AG04450 (cell line): Measurements from ENCODE around the gene SFMBT2. TPM values are rescaled to one million over a fixed set of nuclear protein-coding genes. Genes with fewer than 3 reads are reported as not detected.

ENCODE experiments used
- CTCF ChIA-PET: fragments of 300-600, 350-600 bp; formaldehyde crosslinking; extraction: SDS; loops from one replicate; lab custom pipeline; 2022; ENCODE audit warnings: antibody characterized with exemption, inconsistent platforms; lab: Charles Lee
- POLR2A ChIA-PET: fragments of 350-600 bp; formaldehyde crosslinking; extraction: SDS; loops from one replicate; lab custom pipeline; 2021; ENCODE audit warnings: antibody characterized with exemption, inconsistent platforms; lab: Yijun Ruan, JAX
- DNase-seq: peaks from one replicate; pipeline ENCODE4 v3.0.0-alpha.2; 2011; ENCODE audit warnings: low read depth, low spot score
- H3K27ac ChIP-seq: one replicate; pipeline ENCODE4 v1.5.1; 2012; ENCODE audit warnings: low read depth, low read length, control low read depth
- H3K27me3 ChIP-seq: one replicate; pipeline ENCODE4 v1.6.0; 2012; ENCODE audit warnings: low read length; ENCODE audit not compliant: control insufficient read depth, insufficient read depth
- H3K4me3 ChIP-seq: 2 replicates; pipeline ENCODE4 v1.5.1; 2011; ENCODE audit warnings: mild to moderate bottlenecking, low read depth, low read length, control low read depth
- H3K9me3 ChIP-seq: 2 replicates; pipeline ENCODE4 v1.5.1; 2012; ENCODE audit warnings: low read length; ENCODE audit not compliant: control insufficient read depth, insufficient read depth
- CTCF ChIP-seq: IDR thresholded peaks from 2 replicates; pipeline ENCODE4 v1.5.1; 2011; ENCODE audit warnings: low read depth, low read length, control low read depth, inconsistent platforms
- polyA plus RNA-seq: library from polyadenylated mRNA; depleted of rRNA; stranded (reverse); fragments of >200 nt; gene quantifications from 2 replicates; pipeline ENCODE4 v1.2.3, GENCODE V29; 2011
- small RNA-seq: library from RNA; depleted of rRNA; stranded (forward); fragments of <200 nt; gene quantifications from one replicate; pipeline ENCODE3, GENCODE V24; 2012; ENCODE audit warnings: low read depth; ENCODE audit not compliant: insufficient read length

Gene SFMBT2
- polyA plus RNA-seq, 1 experiment, result 1.4 TPM

- ChIA-PET POLR2A (no interaction called here), CTCF (no interaction called here)
- Histone ChIP-seq H3K27me3 (no peaks in the 10 kb centered on the region), H3K9me3 (no peaks in the 10 kb centered on the region), H3K27ac (no peak overlapping the region), H3K4me3 (no peak overlapping the region)
- no peak for DNase-seq
- no peak for TF ChIP-seq CTCF
Measured at GRCh38 chr10:7117806-7118674, 292.8 kb downstream of the SFMBT2 start.

GRCh38 chr10:7117177-7117799 lies 293.5 kb downstream of the SFMBT2 start:
- Histone ChIP-seq H3K27ac (no peak overlapping the region), H3K4me3 (no peak overlapping the region), H3K9me3 (no peaks in the 10 kb centered on the region), H3K27me3 (no peaks in the 10 kb centered on the region)
- CTCF ChIA-PET, result no interaction called here
- no peak for TF ChIP-seq CTCF
- POLR2A ChIA-PET, result no interaction called here
- no peak for DNase-seq

- CTCF ChIA-PET, result interaction anchor here (0.9 kb wide), 1 partner anchor 10 kb away, joined by 4 read pairs; no protein-coding TSS in a partner anchor
- peak; percentile 33 for DNase-seq
Measured at GRCh38 chr10:7111561-7111960, 299.3 kb downstream of the SFMBT2 start.

GRCh38 chr10:7111089-7111488 lies 299.7 kb downstream of the SFMBT2 start:
- DNase-seq, result no peak
- Histone ChIP-seq H3K27ac (peak overlapping the region; percentile 53), H3K27me3 (no peaks in the 10 kb centered on the region), H3K4me3 (no peak overlapping the region), H3K9me3 (no peaks in the 10 kb centered on the region)
- POLR2A ChIA-PET, result interaction anchor here (0.6 kb wide), 1 partner anchor 44 kb away, joined by 3 read pairs; no protein-coding TSS in a partner anchor
- CTCF ChIA-PET, result interaction anchor here (0.9 kb wide), 1 partner anchor 10 kb away, joined by 4 read pairs; no protein-coding TSS in a partner anchor
- TF ChIP-seq CTCF, result no peak

More at GRCh38 chr10:7111561-7111960, 299.3 kb downstream of the SFMBT2 start:
- TF ChIP-seq CTCF, result no peak
- no peak overlapping the region for H3K4me3 ChIP-seq
- no peaks in the 10 kb centered on the region for H3K9me3 ChIP-seq
- peak overlapping the region; percentile 53 for H3K27ac ChIP-seq
- POLR2A ChIA-PET, result interaction anchor here (0.6 kb wide), 1 partner anchor 44 kb away, joined by 3 read pairs; no protein-coding TSS in a partner anchor
- no peaks in the 10 kb centered on the region for H3K27me3 ChIP-seq

Small RNA genes lying within 50 kb of the gene (small RNA-seq; reads per million reads assigned to genes)
- gene AL590095.2, result not detected
- gene COX6CP17, result not detected
